H9 (cell line): ENCODE results near the gene LST1. TPM values are rescaled to one million over a fixed set of nuclear protein-coding genes. Genes with fewer than 3 reads are reported as not detected.

Experiments used
- DNase-seq: peaks from one replicate; pipeline ENCODE4 v3.0.0-alpha.2; 2017
- H2AFZ ChIP-seq: one replicate; pipeline ENCODE4 v1.6.1; 2013; ENCODE audit warnings: mild to moderate bottlenecking, low read length, control low read depth, moderate library complexity
- H2AK5ac ChIP-seq: 2 replicates; pipeline ENCODE4 v1.6.1; 2013; ENCODE audit warnings: low read length, control low read depth, mixed read lengths; ENCODE audit not compliant: insufficient read length
- H2BK120ac ChIP-seq: one replicate; pipeline ENCODE4 v1.6.1; 2013; ENCODE audit warnings: low read depth, mild to moderate bottlenecking, low read length, control low read depth, inconsistent platforms; ENCODE audit not compliant: poor library complexity, severe bottlenecking
- H2BK12ac ChIP-seq: 2 replicates; pipeline ENCODE4 v1.6.1; 2013; ENCODE audit warnings: low read length, control low read depth, mixed read lengths, low read depth; ENCODE audit not compliant: insufficient read length
- H2BK15ac ChIP-seq: 2 replicates; pipeline ENCODE4 v1.6.1; 2013; ENCODE audit warnings: low read depth, low read length, control low read depth
- H2BK20ac ChIP-seq: one replicate; pipeline ENCODE4 v1.6.1; 2013; ENCODE audit warnings: low read depth, mild to moderate bottlenecking, low read length, control low read depth, inconsistent platforms; ENCODE audit not compliant: poor library complexity, severe bottlenecking
- H2BK5ac ChIP-seq: 2 replicates; pipeline ENCODE4 v1.6.1; 2013; ENCODE audit warnings: low read length, control low read depth, mixed read lengths; ENCODE audit not compliant: insufficient read length
- H3K14ac ChIP-seq: 2 replicates; pipeline ENCODE4 v1.6.1; 2013; ENCODE audit warnings: low read length, control low read depth; ENCODE audit not compliant: insufficient read depth
- H3K18ac ChIP-seq: 2 replicates; pipeline ENCODE4 v1.6.1; 2013; ENCODE audit warnings: low read depth, mild to moderate bottlenecking, mixed read lengths, low read length, control low read depth; ENCODE audit not compliant: insufficient read length
- H3K23ac ChIP-seq: 2 replicates; pipeline ENCODE4 v1.6.1; 2013; ENCODE audit warnings: low read length, control low read depth, mixed read lengths, low read depth; ENCODE audit not compliant: insufficient read length
- H3K23me2 ChIP-seq: 2 replicates; pipeline ENCODE4 v1.6.1; 2013; ENCODE audit warnings: low read depth, mild to moderate bottlenecking, mixed read lengths, low read length, control low read depth; ENCODE audit not compliant: insufficient read length, poor library complexity, severe bottlenecking
- H3K27ac ChIP-seq: 2 replicates; pipeline ENCODE4 v1.5.1; 2013; ENCODE audit warnings: low read length, control low read depth, mixed read lengths, low read depth; ENCODE audit not compliant: insufficient read length
- H3K27me3 ChIP-seq: 2 replicates; pipeline ENCODE4 v1.6.1; 2013; ENCODE audit warnings: low read length, control low read depth, inconsistent platforms; ENCODE audit not compliant: insufficient read depth
- H3K4ac ChIP-seq: 2 replicates; pipeline ENCODE4 v1.6.1; 2013; ENCODE audit warnings: low read depth, mild to moderate bottlenecking, control low read depth, inconsistent platforms, low read length, moderate library complexity
- H3K4me1 ChIP-seq: 2 replicates; pipeline ENCODE4 v1.6.1; 2013; ENCODE audit warnings: low read length, control low read depth, inconsistent platforms; ENCODE audit not compliant: insufficient read depth
- H3K4me2 ChIP-seq: 2 replicates; pipeline ENCODE4 v1.6.1; 2013; ENCODE audit warnings: low read length, control low read depth, mixed read lengths; ENCODE audit not compliant: insufficient read length, insufficient read depth
- H3K56ac ChIP-seq: 2 replicates; pipeline ENCODE4 v1.6.1; 2013; ENCODE audit warnings: low read depth, mild to moderate bottlenecking, mixed read lengths, low read length, control low read depth; ENCODE audit not compliant: insufficient read length
- H3K79me1 ChIP-seq: 2 replicates; pipeline ENCODE4 v1.6.1; 2013; ENCODE audit warnings: low read depth, mild to moderate bottlenecking, moderate library complexity, low read length, control low read depth, inconsistent platforms; ENCODE audit not compliant: insufficient read depth, poor library complexity, severe bottlenecking
- H3K79me2 ChIP-seq: 2 replicates; pipeline ENCODE4 v1.6.1; 2013; ENCODE audit warnings: low read length, control low read depth, inconsistent platforms; ENCODE audit not compliant: insufficient read depth
- H3K9ac ChIP-seq: 2 replicates; pipeline ENCODE4 v1.6.1; 2013; ENCODE audit warnings: low read length, control low read depth, mixed read lengths; ENCODE audit not compliant: insufficient read length; ENCODE audit errors: extremely low read depth
- H3K9me3 ChIP-seq: one replicate; pipeline ENCODE4 v1.6.1; 2013; ENCODE audit warnings: low read depth, low read length, inconsistent platforms; ENCODE audit not compliant: control insufficient read depth
- H3T11ph ChIP-seq: one replicate; pipeline ENCODE4 v1.6.1; 2013; ENCODE audit warnings: mild to moderate bottlenecking, low read length, control low read depth, inconsistent platforms
- H4K20me1 ChIP-seq: one replicate; pipeline ENCODE4 v1.6.1; 2013; ENCODE audit not compliant: control insufficient read depth, insufficient read length, insufficient read depth
- H4K5ac ChIP-seq: 2 replicates; pipeline ENCODE4 v1.6.1; 2013; ENCODE audit warnings: low read depth, mild to moderate bottlenecking, mixed read lengths, low read length, control low read depth; ENCODE audit not compliant: insufficient read length
- H4K8ac ChIP-seq: replicated peaks from 2 replicates; pipeline ENCODE4 v1.6.1; 2013; ENCODE audit warnings: low read length, control low read depth, mixed read lengths, low read depth; ENCODE audit not compliant: insufficient read length
- H4K91ac ChIP-seq: 2 replicates; pipeline ENCODE4 v1.6.1; 2013; ENCODE audit warnings: low read depth, mild to moderate bottlenecking, moderate library complexity, mixed read lengths, low read length, control low read depth; ENCODE audit not compliant: insufficient read length
- H3K27ac Mint-ChIP-seq, 3 experiments: 2 replicates in 2 of 3; 3 replicates in 1 of 3; pipeline ENCODE4 v1.8.0; 2020 to 2021; ENCODE audit warnings: mixed read lengths in 3 of 3, mild to moderate bottlenecking in 1 of 3, moderate library complexity in 1 of 3
- H3K27me3 Mint-ChIP-seq: 2 replicates; pipeline ENCODE4 v1.8.0; 2021; ENCODE audit warnings: low read depth, mild to moderate bottlenecking, moderate library complexity, mixed read lengths
- H3K36me3 Mint-ChIP-seq, 3 experiments: 2 replicates in 2 of 3; 3 replicates in 1 of 3; pipeline ENCODE4 v1.8.0; 2020 to 2021; ENCODE audit warnings: low read depth in 3 of 3, mixed read lengths in 3 of 3; ENCODE audit not compliant: insufficient read depth in 1 of 3
- H3K4me1 Mint-ChIP-seq, 2 experiments: 2 replicates each; pipeline ENCODE4 v1.8.0; 2020; ENCODE audit warnings: mixed read lengths in 2 of 2
- H3K4me3 Mint-ChIP-seq, 2 experiments: 2 replicates in 1 of 2; 3 replicates in 1 of 2; pipeline ENCODE4 v1.8.0; 2020 to 2021; ENCODE audit warnings: mild to moderate bottlenecking in 2 of 2, mixed read lengths in 2 of 2, moderate library complexity in 1 of 2
- H3K9me3 Mint-ChIP-seq, 2 experiments: 2 replicates in 1 of 2; 3 replicates in 1 of 2; pipeline ENCODE4 v1.8.0; 2020; ENCODE audit warnings: mild to moderate bottlenecking in 2 of 2, mixed read lengths in 2 of 2, moderate library complexity in 1 of 2
- WGBS: extraction: QIAGEN DNeasy Blood & Tissue Kit; methylation state at CpG from one replicate; pipeline ENCODE4 v1.1.7; 2013; ENCODE audit warnings: missing lambda C conversion rate, low lambda C conversion rate, mixed read lengths; ENCODE audit not compliant: insufficient read length; ENCODE audit errors: extremely low coverage; 5-methylcytosine and 5-hydroxymethylcytosine counted together
- total RNA-seq: library from RNA; stranded (reverse); gene quantifications from 2 replicates; pipeline ENCODE4 v1.2.1, GENCODE V29; 2021
- TF ChIP-seq, protein P1 (sequence below): fragments of 200-600 bp; sonication (generic); conservative IDR thresholded peaks from 3 replicates; pipeline ENCODE4 v1.8.0; 2021; ENCODE audit warnings: antibody characterized with exemption, mild to moderate bottlenecking

LST1 gene
- total RNA-seq, 1 experiment from 2014 or later, result not detected

DNA sequence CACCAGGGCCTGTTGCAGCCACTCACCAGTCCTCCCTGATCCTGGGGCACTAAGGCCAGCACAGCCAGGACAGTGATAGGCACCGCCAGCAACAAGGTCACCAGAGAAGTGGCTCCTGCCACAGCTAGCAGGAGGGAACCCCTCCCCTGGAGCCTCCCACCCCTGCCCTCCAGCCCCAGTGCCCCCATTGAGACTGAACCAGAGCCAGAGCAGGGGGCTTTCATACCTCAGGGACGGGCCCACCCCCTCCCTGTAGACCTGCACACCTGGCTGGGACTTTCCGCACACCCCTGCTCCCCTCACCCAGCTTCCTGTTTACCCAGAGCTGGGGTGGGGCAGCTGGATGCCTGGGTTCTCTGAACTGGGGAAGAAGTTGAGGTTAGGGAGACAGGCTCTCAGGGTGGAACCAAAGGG, 3.8 kb upstream of the LST1 start, which contains the start of gene LTB:
LTB (minus strand) TSS at position 195 of the 414 bp plus-strand sequence; CDS start at position 188, 7 bp downstream.
- no peak within 1 kb of the TSS for H3K4ac ChIP-seq
- no peaks in the 10 kb centered on the region for H3K9me3 ChIP-seq
- no peaks in the 10 kb centered on the region for H3K79me2 ChIP-seq
- no peak within 1 kb of the TSS for H2BK15ac ChIP-seq
- H3K18ac ChIP-seq, result peak within 1 kb of the TSS; percentile 77
- H3K27ac ChIP-seq, result no peak within 1 kb of the TSS
- H3K56ac ChIP-seq, result no peak within 1 kb of the TSS
- no peak within 1 kb of the TSS for H2AK5ac ChIP-seq
- no peak within 1 kb of the TSS for H2BK20ac ChIP-seq
- H3K23me2 ChIP-seq, result peaks cover 9% of the 10 kb centered on the region
- H3K27me3 ChIP-seq, result no peaks in the 10 kb centered on the region
- Mint-ChIP-seq H3K9me3 (no peaks in the 10 kb centered on the region; a peak in 1 of 5 replicates), H3K36me3 (no peaks in the 10 kb centered on the region), H3K4me1 (peaks cover 34 to 38% of the 10 kb centered on the region in 2 experiments), H3K27ac (peak within 1 kb of the TSS; percentile 9 to 93 (median 23); a peak in 5 of 7 replicates), H3K27me3 (peaks cover 31% of the 10 kb centered on the region), H3K4me3 (peak within 1 kb of the TSS; percentile 84 to 94)
- no peak within 1 kb of the TSS for H2AFZ ChIP-seq
- TF ChIP-seq, protein P1, sequence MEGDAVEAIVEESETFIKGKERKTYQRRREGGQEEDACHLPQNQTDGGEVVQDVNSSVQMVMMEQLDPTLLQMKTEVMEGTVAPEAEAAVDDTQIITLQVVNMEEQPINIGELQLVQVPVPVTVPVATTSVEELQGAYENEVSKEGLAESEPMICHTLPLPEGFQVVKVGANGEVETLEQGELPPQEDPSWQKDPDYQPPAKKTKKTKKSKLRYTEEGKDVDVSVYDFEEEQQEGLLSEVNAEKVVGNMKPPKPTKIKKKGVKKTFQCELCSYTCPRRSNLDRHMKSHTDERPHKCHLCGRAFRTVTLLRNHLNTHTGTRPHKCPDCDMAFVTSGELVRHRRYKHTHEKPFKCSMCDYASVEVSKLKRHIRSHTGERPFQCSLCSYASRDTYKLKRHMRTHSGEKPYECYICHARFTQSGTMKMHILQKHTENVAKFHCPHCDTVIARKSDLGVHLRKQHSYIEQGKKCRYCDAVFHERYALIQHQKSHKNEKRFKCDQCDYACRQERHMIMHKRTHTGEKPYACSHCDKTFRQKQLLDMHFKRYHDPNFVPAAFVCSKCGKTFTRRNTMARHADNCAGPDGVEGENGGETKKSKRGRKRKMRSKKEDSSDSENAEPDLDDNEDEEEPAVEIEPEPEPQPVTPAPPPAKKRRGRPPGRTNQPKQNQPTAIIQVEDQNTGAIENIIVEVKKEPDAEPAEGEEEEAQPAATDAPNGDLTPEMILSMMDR, result no peak
- no peak within 1 kb of the TSS for H4K5ac ChIP-seq
- no peak for DNase-seq
- no peak within 1 kb of the TSS for H3K23ac ChIP-seq
- H3K14ac ChIP-seq, result peak within 1 kb of the TSS; percentile 85
- H4K20me1 ChIP-seq, result no peaks in the 10 kb centered on the region
- peaks cover 2% of the 10 kb centered on the region; the same call in 1 of the 2 replicates for H3K4me1 ChIP-seq
- peak within 1 kb of the TSS; percentile 67 for H3K4me2 ChIP-seq
- no peak within 1 kb of the TSS for H2BK120ac ChIP-seq
- H4K8ac ChIP-seq, result no peak within 1 kb of the TSS
- no peak within 1 kb of the TSS for H4K91ac ChIP-seq
- H3K79me1 ChIP-seq, result no peaks in the 10 kb centered on the region
- H2BK12ac ChIP-seq, result no peak within 1 kb of the TSS
- H2BK5ac ChIP-seq, result no peak within 1 kb of the TSS
- no peak within 1 kb of the TSS for H3T11ph ChIP-seq
- peak within 1 kb of the TSS; percentile 29 for H3K9ac ChIP-seq
- no CpG with 5 or more reads among the region's 3 CpGs for WGBS
